CD4-positive, alpha-beta memory T cell (primary cell): ENCODE results near the gene PIGQ. TPM values are rescaled to one million over a fixed set of nuclear protein-coding genes. Genes with fewer than 3 reads are reported as not detected.
A peak's percentile ranks its signal among the peaks of the same experiment; 100 is the strongest.

Experiments used
- CTCF ChIA-PET: fragments of 350-600 bp; sonication (Branson Sonifier 250); formaldehyde crosslinking; loops from one replicate; lab custom pipeline; 2021; ENCODE audit warnings: inconsistent platforms; ENCODE audit not compliant: partially characterized antibody; lab: Charles Lee
- POLR2A ChIA-PET: fragments of 350-600 bp; sonication (Branson Sonifier 250); formaldehyde crosslinking; loops from one replicate; lab custom pipeline; 2021; ENCODE audit not compliant: partially characterized antibody; lab: Charles Lee
- DNase-seq, 5 donors: peaks; one replicate each; pipeline versions ENCODE4 v3.0.0 to v3.0.0-alpha.2; 2020 to 2022; ENCODE audit warnings: mixed read lengths in 1 of 5
- H3K27ac ChIP-seq: one replicate; pipeline ENCODE4 v1.7.0; 2013; ENCODE audit warnings: low read depth, low read length
- H3K27me3 ChIP-seq: 2 replicates; pipeline ENCODE4 v1.7.0; 2013; ENCODE audit warnings: mild to moderate bottlenecking, low read length, moderate library complexity; ENCODE audit not compliant: insufficient read depth
- H3K36me3 ChIP-seq: 2 replicates; pipeline ENCODE4 v1.7.0; 2013; ENCODE audit warnings: mild to moderate bottlenecking, low read length, moderate library complexity; ENCODE audit not compliant: insufficient read depth
- H3K4me1 ChIP-seq: 2 replicates; pipeline ENCODE4 v1.7.0; 2013; ENCODE audit warnings: mild to moderate bottlenecking, low read length, moderate library complexity; ENCODE audit not compliant: insufficient read depth
- H3K4me3 ChIP-seq, 2 donors: one replicate each; pipeline ENCODE4 v1.7.0; 2013; ENCODE audit warnings: low read length in 2 of 2, mild to moderate bottlenecking in 1 of 2
- H3K9me3 ChIP-seq, 2 donors: one replicate each; pipeline ENCODE4 v1.7.0; 2013; ENCODE audit warnings: low read length in 2 of 2, control low read depth in 1 of 2; ENCODE audit not compliant: control insufficient read depth in 1 of 2
- H3K27ac Mint-ChIP-seq, 7 donors: one replicate each; pipeline ENCODE4 v1.8.0; 2020 to 2021; ENCODE audit warnings: mixed read lengths in 7 of 7, mild to moderate bottlenecking in 6 of 7, inconsistent platforms in 3 of 7, moderate library complexity in 3 of 7
- H3K27me3 Mint-ChIP-seq, 2 donors: one replicate each; pipeline ENCODE4 v1.8.0; 2020 to 2021; ENCODE audit warnings: mixed read lengths in 2 of 2
- H3K36me3 Mint-ChIP-seq, 2 donors: one replicate each; pipeline ENCODE4 v1.8.0; 2020 to 2021; ENCODE audit warnings: mixed read lengths in 2 of 2, inconsistent platforms in 1 of 2, mild to moderate bottlenecking in 1 of 2
- H3K4me1 Mint-ChIP-seq, 4 donors: one replicate each; pipeline ENCODE4 v1.8.0; 2020 to 2021; ENCODE audit warnings: mixed read lengths in 4 of 4, mild to moderate bottlenecking in 1 of 4
- H3K4me3 Mint-ChIP-seq, 8 donors: one replicate each; pipeline ENCODE4 v1.8.0; 2020 to 2021; ENCODE audit warnings: mixed read lengths in 8 of 8, mild to moderate bottlenecking in 7 of 8, moderate library complexity in 6 of 8, inconsistent platforms in 3 of 8
- H3K9me3 Mint-ChIP-seq, 8 donors: one replicate each; pipeline ENCODE4 v1.8.0; 2020 to 2021; ENCODE audit warnings: mixed read lengths in 8 of 8, mild to moderate bottlenecking in 5 of 8, inconsistent platforms in 3 of 8, moderate library complexity in 1 of 8
- intact Hi-C: fragments of 100-400 bp; cut with micrococcal nuclease; formaldehyde crosslinking; loops from one replicate; pipeline ENCODE4 v1.15.1; 2023
- polyA plus RNA-seq, 2 donors: library from polyadenylated mRNA; unstranded; fragments of 300-500 nt; fragmentation: Illumina TruSeq; gene quantifications; one replicate each; pipeline ENCODE4 v1.2.3, GENCODE V29; 2021
- total RNA-seq, 2 experiments: library from RNA; stranded (reverse); gene quantifications; one replicate each; pipeline ENCODE4 v1.2.3, GENCODE V29; 2021

Gene PIGQ
- total and polyA plus RNA-seq, 4 experiments from 2014 or later: 7.2 to 63.3 (median 37.0) TPM

DNA sequence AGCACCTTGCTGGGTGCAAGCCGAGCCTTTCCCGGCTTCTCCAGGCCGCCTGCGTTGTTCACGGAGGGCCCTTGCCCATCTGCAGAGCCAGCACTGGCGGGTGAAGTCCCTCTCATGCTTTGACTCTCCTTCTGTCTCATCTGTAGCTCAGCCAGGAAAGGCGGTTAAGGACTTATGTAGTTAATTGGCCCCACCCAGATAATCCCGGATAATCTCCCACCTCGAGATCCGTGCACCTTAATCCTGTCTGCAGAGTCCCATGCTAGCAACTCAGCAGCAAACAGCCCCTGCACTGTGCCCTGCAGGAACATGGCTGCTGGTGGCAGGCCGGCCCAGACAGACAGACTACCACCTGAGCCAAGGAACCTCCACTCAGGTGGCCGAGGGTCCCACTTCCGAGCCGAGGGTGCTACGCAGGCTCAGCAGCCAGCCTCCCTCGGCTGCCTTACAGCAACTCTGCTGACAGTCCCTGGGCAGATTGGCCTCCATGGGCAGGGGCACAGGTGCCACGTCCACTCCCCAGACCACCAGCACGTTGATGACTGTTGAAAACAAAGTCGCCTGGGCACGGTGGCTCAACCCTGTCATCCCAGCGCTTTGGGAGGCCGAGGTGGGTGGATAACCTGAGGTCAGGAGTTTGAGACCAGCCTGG is 37.0 kb downstream of the PIGQ start:
- POLR2A ChIA-PET: no interaction called here
- H3K27ac Mint-ChIP-seq: no peak overlapping the region
- no peaks in the 10 kb centered on the region for H3K9me3 ChIP-seq
- H3K9me3 Mint-ChIP-seq: no peaks in the 10 kb centered on the region
- no peaks in the 10 kb centered on the region for H3K4me1 ChIP-seq
- no peaks in the 10 kb centered on the region for H3K27me3 ChIP-seq
- no peak for DNase-seq
- peaks cover 2 to 22% (median 7%) of the 10 kb centered on the region in 4 donors for H3K4me1 Mint-ChIP-seq
- peaks cover 0 to 4% of the 10 kb centered on the region in 2 donors for H3K36me3 Mint-ChIP-seq
- H3K4me3 Mint-ChIP-seq: no peak overlapping the region
- H3K27me3 Mint-ChIP-seq: no peaks in the 10 kb centered on the region
- CTCF ChIA-PET: no interaction called here
- H3K36me3 ChIP-seq: no peaks in the 10 kb centered on the region
- no peak overlapping the region for H3K27ac ChIP-seq
- intact Hi-C loops: no loop called here
- no peak overlapping the region for H3K4me3 ChIP-seq

DNA sequence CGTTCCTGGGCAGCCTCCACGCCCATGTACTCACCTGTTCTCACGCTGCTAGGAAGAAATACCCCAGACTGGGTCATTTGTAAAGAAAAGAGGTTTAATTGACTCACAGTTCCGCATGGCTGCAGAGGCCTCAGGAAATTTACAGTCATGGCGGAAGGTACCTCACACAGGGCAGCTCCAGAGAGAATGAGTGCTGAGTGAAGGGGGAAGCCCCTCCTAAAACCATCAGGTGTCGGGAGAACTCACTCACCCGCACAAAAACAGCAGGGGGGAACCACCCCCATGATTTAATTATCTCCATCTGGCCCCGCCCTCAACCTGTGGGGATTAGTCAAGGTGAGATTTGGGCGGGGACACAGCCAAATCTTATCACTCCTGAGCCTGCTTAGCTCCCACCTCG is 38.3 kb downstream of the PIGQ start:
- no peaks in the 10 kb centered on the region for H3K27me3 Mint-ChIP-seq
- no peaks in the 10 kb centered on the region for H3K36me3 ChIP-seq
- peaks cover 0 to 4% of the 10 kb centered on the region in 2 donors for H3K36me3 Mint-ChIP-seq
- no peaks in the 10 kb centered on the region for H3K4me1 ChIP-seq
- ChIA-PET POLR2A (no interaction called here), CTCF (no interaction called here)
- DNase-seq: no peak
- no peaks in the 10 kb centered on the region for H3K9me3 ChIP-seq
- H3K27ac ChIP-seq: no peak overlapping the region
- H3K27me3 ChIP-seq: no peaks in the 10 kb centered on the region
- intact Hi-C loops: no loop called here
- H3K27ac Mint-ChIP-seq: no peak overlapping the region
- H3K4me1 Mint-ChIP-seq: peaks cover 2 to 16% (median 6%) of the 10 kb centered on the region in 4 donors
- H3K4me3 Mint-ChIP-seq: no peak overlapping the region
- no peak overlapping the region for H3K4me3 ChIP-seq
- no peaks in the 10 kb centered on the region for H3K9me3 Mint-ChIP-seq

DNA sequence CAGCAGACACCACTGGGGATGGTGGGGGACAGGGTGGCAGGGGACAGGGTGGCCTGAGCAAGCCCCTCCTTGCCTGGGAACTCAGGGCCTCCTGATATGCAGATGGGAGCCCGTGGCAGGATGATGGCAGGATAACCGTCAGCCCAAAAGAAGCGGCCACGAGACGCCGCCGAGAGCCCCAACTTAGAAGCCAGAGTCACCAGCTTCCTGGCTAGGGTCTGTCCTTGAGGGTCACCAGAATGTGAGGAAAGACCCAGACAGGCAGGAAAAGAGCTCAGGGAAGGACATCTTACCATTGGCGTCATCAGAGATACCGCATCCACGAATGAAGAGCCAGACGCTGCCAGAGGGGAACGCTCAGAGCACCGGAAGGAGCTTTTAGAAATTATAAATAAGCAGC is 39.5 kb downstream of the PIGQ start:
- H3K4me3 ChIP-seq: no peak overlapping the region
- no peaks in the 10 kb centered on the region for H3K36me3 ChIP-seq
- H3K4me1 ChIP-seq: no peaks in the 10 kb centered on the region
- H3K27me3 ChIP-seq: no peaks in the 10 kb centered on the region
- H3K4me1 Mint-ChIP-seq: peaks cover 3 to 12% (median 5%) of the 10 kb centered on the region in 4 donors
- no peaks in the 10 kb centered on the region for H3K9me3 ChIP-seq
- no peak for DNase-seq
- H3K27me3 Mint-ChIP-seq: no peaks in the 10 kb centered on the region
- H3K27ac Mint-ChIP-seq: peak overlapping the region in 5 of 7 donors; percentile 8 to 81 (median 20)
- H3K9me3 Mint-ChIP-seq: no peaks in the 10 kb centered on the region
- intact Hi-C loops: no loop called here
- no peak overlapping the region for H3K27ac ChIP-seq
- CTCF ChIA-PET: interaction anchor here (1.1 to 2.1 kb wide), 2 partner anchors 14 to 31 kb away, joined by 3 to 4 read pairs; no protein-coding TSS in a partner anchor
- no peak overlapping the region for H3K4me3 Mint-ChIP-seq
- peaks cover 0 to 4% of the 10 kb centered on the region in 2 donors for H3K36me3 Mint-ChIP-seq
- POLR2A ChIA-PET: interaction anchor here (1.1 kb wide), 1 partner anchor 27 kb away, joined by 3 read pairs; the partner anchor contains the start of gene METTL26

GRCh38 chr16:609984-610383 is 40.2 kb downstream of the PIGQ start:
- no peaks in the 10 kb centered on the region for H3K4me1 ChIP-seq
- H3K27me3 ChIP-seq: no peaks in the 10 kb centered on the region
- intact Hi-C loops: loop anchor here (2.0 kb wide), 1 partner anchor 31 kb away; no protein-coding TSS in a partner anchor
- no peaks in the 10 kb centered on the region for H3K27me3 Mint-ChIP-seq
- peaks cover 3 to 16% (median 8%) of the 10 kb centered on the region in 4 donors for H3K4me1 Mint-ChIP-seq
- H3K36me3 Mint-ChIP-seq: peaks cover 4 to 5% of the 10 kb centered on the region in 2 donors
- DNase-seq: no peak
- no peak overlapping the region for H3K4me3 Mint-ChIP-seq
- H3K9me3 Mint-ChIP-seq: no peaks in the 10 kb centered on the region
- CTCF ChIA-PET: interaction anchor here (0.8 to 2.1 kb wide), 3 partner anchors 14 to 32 kb away, joined by 3 to 4 read pairs (median 3); no protein-coding TSS in a partner anchor
- no peak overlapping the region for H3K27ac ChIP-seq
- POLR2A ChIA-PET: interaction anchor here (1.1 kb wide), 1 partner anchor 26 kb away, joined by 3 read pairs; the partner anchor contains the start of gene METTL26
- no peak overlapping the region for H3K4me3 ChIP-seq
- H3K9me3 ChIP-seq: no peaks in the 10 kb centered on the region
- no peaks in the 10 kb centered on the region for H3K36me3 ChIP-seq
- H3K27ac Mint-ChIP-seq: no peak overlapping the region

DNA sequence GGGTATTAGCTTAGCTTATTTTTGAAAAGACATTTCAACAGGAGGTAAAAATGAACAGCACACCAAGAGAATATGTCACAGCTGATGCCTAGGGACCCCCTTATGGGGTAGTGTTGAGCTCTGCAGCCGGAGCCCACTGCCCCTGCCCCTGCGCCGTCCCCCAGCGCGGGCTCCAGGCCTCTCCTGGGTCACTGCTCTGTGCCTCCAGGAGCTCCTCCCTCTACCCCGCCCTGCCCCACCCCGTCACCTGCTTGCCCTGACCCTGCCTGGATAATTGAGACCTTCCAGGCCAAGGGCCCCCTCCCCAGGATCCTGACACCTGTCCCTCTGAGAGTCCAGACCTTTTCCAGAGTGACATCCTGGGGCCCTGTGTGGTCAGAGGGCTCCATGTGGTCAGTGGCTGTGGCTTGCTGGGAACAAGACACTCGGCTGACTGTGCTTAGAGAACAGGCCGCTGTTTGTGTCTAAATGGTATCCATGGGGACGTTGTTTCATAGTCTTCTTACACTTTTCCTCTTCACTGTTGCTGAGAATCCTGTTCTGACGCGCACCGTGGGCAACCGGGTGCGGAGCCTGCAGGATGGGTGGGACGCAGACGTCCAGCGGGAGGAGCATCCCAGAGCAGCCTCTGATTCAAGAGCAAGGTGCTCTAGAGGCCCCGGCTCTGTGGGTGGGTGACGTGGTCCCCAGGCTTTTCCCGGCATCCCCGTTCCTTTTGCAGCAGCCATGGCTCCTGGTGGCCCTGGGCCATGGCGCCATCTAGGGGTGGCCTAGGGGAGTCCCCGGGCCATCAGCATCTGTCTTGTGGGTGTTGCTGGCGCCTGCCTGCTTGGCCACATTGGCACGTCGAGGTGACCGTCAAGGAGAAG is 41.0 kb downstream of the PIGQ start:
- no peaks in the 10 kb centered on the region for H3K9me3 Mint-ChIP-seq
- Histone ChIP-seq H3K27ac (no peak overlapping the region), H3K4me1 (no peaks in the 10 kb centered on the region), H3K27me3 (no peaks in the 10 kb centered on the region), H3K9me3 (no peaks in the 10 kb centered on the region), H3K36me3 (no peaks in the 10 kb centered on the region), H3K4me3 (no peak overlapping the region)
- POLR2A ChIA-PET: interaction anchor here (1.1 kb wide), 1 partner anchor 26 kb away, joined by 3 read pairs; the partner anchor contains the start of gene METTL26
- no peak overlapping the region for H3K4me3 Mint-ChIP-seq
- H3K27ac Mint-ChIP-seq: peak overlapping the region in 3 of 7 donors; percentile 8 to 22 (median 19)
- H3K4me1 Mint-ChIP-seq: peaks cover 3 to 17% (median 9%) of the 10 kb centered on the region in 4 donors
- peak; percentile 44 to 57 (median 51) for DNase-seq
- CTCF ChIA-PET: interaction anchor here (0.8 to 2.1 kb wide), 2 partner anchors 15 to 23 kb away, joined by 3 to 4 read pairs; no protein-coding TSS in a partner anchor
- H3K36me3 Mint-ChIP-seq: peaks cover 0 to 6% of the 10 kb centered on the region in 2 donors
- no peaks in the 10 kb centered on the region for H3K27me3 Mint-ChIP-seq
- intact Hi-C loops: loop anchor here (2.0 kb wide), 1 partner anchor 32 kb away; no protein-coding TSS in a partner anchor

- no peak overlapping the region for H3K27ac Mint-ChIP-seq
- POLR2A ChIA-PET: no interaction called here
- intact Hi-C loops: no loop called here
- no peak for DNase-seq
- peaks cover 0 to 6% of the 10 kb centered on the region in 2 donors for H3K36me3 Mint-ChIP-seq
- H3K4me1 Mint-ChIP-seq: peaks cover 3 to 16% (median 10%) of the 10 kb centered on the region in 4 donors
- no peaks in the 10 kb centered on the region for H3K4me1 ChIP-seq
- H3K36me3 ChIP-seq: no peaks in the 10 kb centered on the region
- no peak overlapping the region for H3K27ac ChIP-seq
- H3K27me3 Mint-ChIP-seq: no peaks in the 10 kb centered on the region
- CTCF ChIA-PET: no interaction called here
- H3K4me3 ChIP-seq: no peak overlapping the region
- H3K27me3 ChIP-seq: no peaks in the 10 kb centered on the region
- H3K4me3 Mint-ChIP-seq: no peak overlapping the region
- peaks cover 0 to 3% (median 0%) of the 10 kb centered on the region in 8 donors for H3K9me3 Mint-ChIP-seq
- no peaks in the 10 kb centered on the region for H3K9me3 ChIP-seq
Observed at GRCh38 chr16:615122-615521, 45.4 kb downstream of the PIGQ start.
